ENCODE data around the gene FGF14. TPM values are rescaled to one million over a fixed set of nuclear protein-coding genes. Genes with fewer than 3 reads are reported as not detected.

FGF14 gene
- total and polyA plus RNA-seq, 2 experiments from 2014 or later = 0.73 TPM; not detected in 1

- no peaks in the 10 kb centered on the region for H3K9me2 ChIP-seq (replicated peaks; ENCODE audit: insufficient read depth)
- TF ChIP-seq EZH2 (IDR thresholded peaks at IDR 0.05; ENCODE audit: borderline replicate concordance) (no peak), CTCF (IDR thresholded peaks at IDR 0.05; ENCODE audit: poor library complexity) (no peak), EZH2phosphoT487 (IDR thresholded peaks at IDR 0.05; ENCODE audit: low read depth, severe bottlenecking, unreplicated experiment) (no peak)
- no peak overlapping the region for H3K27ac ChIP-seq
- H3K4me2 ChIP-seq = no peak overlapping the region
- H3K9me3 ChIP-seq (ENCODE audit: low read depth) = no peaks in the 10 kb centered on the region
- no peak overlapping the region for H3K4me3 ChIP-seq
- no peak for DNase-seq (ENCODE audit: low spot score)
- H2AFZ ChIP-seq = no peak overlapping the region
- H4K20me1 ChIP-seq (ENCODE audit: insufficient read depth, poor library complexity, severe bottlenecking) = no peaks in the 10 kb centered on the region
- H3K36me3 ChIP-seq (replicated peaks; ENCODE audit: insufficient read depth, low read depth) = no peaks in the 10 kb centered on the region
- WGBS (ENCODE audit: low lambda C conversion rate, missing lambda C conversion rate) = 81% methylated on average over 1 of the region's 1 CpG
- no peaks in the 10 kb centered on the region for H3K79me2 ChIP-seq
- H3K27me3 ChIP-seq = peaks cover 8% of the 10 kb centered on the region
- no peaks in the 10 kb centered on the region for H3K4me1 ChIP-seq (ENCODE audit: insufficient read depth)
These were observed 638.7 kb downstream of the FGF14 start for GRCh38 chr13:101763191-101763590.

- H3K79me2 ChIP-seq = no peaks in the 10 kb centered on the region
These were observed 644.3 kb downstream of the FGF14 start for GRCh38 chr13:101757446-101758039.

GRCh38 chr13:101755228-101755887, 646.5 kb downstream of the FGF14 start:
- Histone ChIP-seq H3K9me3 (ENCODE audit: low read depth) (no peaks in the 10 kb centered on the region), H3K4me3 (no peak overlapping the region), H3K36me3 (replicated peaks; ENCODE audit: insufficient read depth, low read depth) (no peaks in the 10 kb centered on the region), H3K4me1 (ENCODE audit: insufficient read depth) (peaks cover 4% of the 10 kb centered on the region), H3K79me2 (no peaks in the 10 kb centered on the region), H3K4me2 (peak overlapping the region; percentile 45), H3K27ac (no peak overlapping the region), H4K20me1 (ENCODE audit: insufficient read depth, poor library complexity, severe bottlenecking) (no peaks in the 10 kb centered on the region), H3K27me3 (peaks cover 5% of the 10 kb centered on the region), H3K9me2 (replicated peaks; ENCODE audit: insufficient read depth) (no peaks in the 10 kb centered on the region), H2AFZ (no peak overlapping the region)
- TF ChIP-seq EZH2phosphoT487 (IDR thresholded peaks at IDR 0.05; ENCODE audit: low read depth, severe bottlenecking, unreplicated experiment) (no peak), EZH2 (IDR thresholded peaks at IDR 0.05; ENCODE audit: borderline replicate concordance) (no peak), CTCF (IDR thresholded peaks at IDR 0.05; ENCODE audit: poor library complexity) (no peak)
- no peak for DNase-seq (ENCODE audit: low spot score)
- WGBS (ENCODE audit: low lambda C conversion rate, missing lambda C conversion rate) = 51% methylated on average over 6 of the region's 6 CpGs

More at GRCh38 chr13:101757446-101758039, 644.3 kb downstream of the FGF14 start:
- no peaks in the 10 kb centered on the region for H3K9me3 ChIP-seq (ENCODE audit: low read depth)
- H3K4me3 ChIP-seq = no peak overlapping the region
- DNase-seq (ENCODE audit: low spot score) = peak; percentile 30
- H3K4me1 ChIP-seq (ENCODE audit: insufficient read depth) = peaks cover 4% of the 10 kb centered on the region
- no peaks in the 10 kb centered on the region for H3K9me2 ChIP-seq (replicated peaks; ENCODE audit: insufficient read depth)
- no peak for TF ChIP-seq EZH2phosphoT487 (IDR thresholded peaks at IDR 0.05; ENCODE audit: low read depth, severe bottlenecking, unreplicated experiment)
- peak; percentile 57 for TF ChIP-seq CTCF (IDR thresholded peaks at IDR 0.05; ENCODE audit: poor library complexity)
- H3K27ac ChIP-seq = no peak overlapping the region
- no peaks in the 10 kb centered on the region for H4K20me1 ChIP-seq (ENCODE audit: insufficient read depth, poor library complexity, severe bottlenecking)
- 11% methylated on average over 1 of the region's 1 CpG for WGBS (ENCODE audit: low lambda C conversion rate, missing lambda C conversion rate)
- no peaks in the 10 kb centered on the region for H3K36me3 ChIP-seq (replicated peaks; ENCODE audit: insufficient read depth, low read depth)
- peaks cover 8% of the 10 kb centered on the region for H3K27me3 ChIP-seq
- no peak overlapping the region for H2AFZ ChIP-seq
- H3K4me2 ChIP-seq = no peak overlapping the region
